ENCODE measurements around the gene PDZD8. TPM values are rescaled to one million over a fixed set of nuclear protein-coding genes. Genes with fewer than 3 reads are reported as not detected.

The PDZD8 gene
- total RNA-seq, 1 experiment from 2014 or later: 13.6 TPM

- no peaks in the 10 kb centered on the region; the same call in 1 of the 2 replicates for H4K20me1 ChIP-seq (ENCODE audit: low read length)
- H3F3A ChIP-seq (ENCODE audit: low read length, unreplicated experiment): no peaks in the 10 kb centered on the region
- H3K27me3 ChIP-seq (ENCODE audit: low read length): no peaks in the 10 kb centered on the region
- H3K27ac ChIP-seq (ENCODE audit: low read length): no peak overlapping the region
- H3K9ac ChIP-seq (ENCODE audit: low read length): no peak overlapping the region
- H3K4me1 ChIP-seq (ENCODE audit: insufficient read depth, low read length): peaks cover 30% of the 10 kb centered on the region
- no peak overlapping the region for H2AFZ ChIP-seq (ENCODE audit: low read length)
- intact Hi-C loops (cut with micrococcal nuclease): no loop called here
- no peak overlapping the region for H3K4me3 ChIP-seq (ENCODE audit: low read length)
- CTCF ChIA-PET: no interaction called here
- no peaks in the 10 kb centered on the region for H3K9me3 ChIP-seq (ENCODE audit: low read length)
- TF ChIP-seq CTCF (conservative IDR thresholded peaks at IDR 0.05; ENCODE audit: low read depth, low read length) (no peak), EZH2phosphoT487 (IDR thresholded peaks at IDR 0.05; ENCODE audit: borderline replicate concordance, low read length) (no peak), EZH2 (IDR thresholded peaks at IDR 0.05; ENCODE audit: low read length, unreplicated experiment) (no peak)
- no peak for DNase-seq
- H3K9me2 ChIP-seq (replicated peaks; ENCODE audit: low read length): no peaks in the 10 kb centered on the region
- POLR2A ChIA-PET (ENCODE audit: unreplicated experiment): no interaction called here
- H3K4me2 ChIP-seq (ENCODE audit: low read length): no peak overlapping the region
- no peak for ATAC-seq
- peaks cover 68% of the 10 kb centered on the region for H3K79me2 ChIP-seq (ENCODE audit: low read length)
- BruUV-seq (replicated peaks): no TSS peak
- H3K36me3 ChIP-seq (ENCODE audit: low read depth, low read length): no peaks in the 10 kb centered on the region
Observed at GRCh38 chr10:117346574-117346973, 28.7 kb downstream of the PDZD8 start.

- Histone ChIP-seq H2AFZ (ENCODE audit: low read length) (no peak overlapping the region), H3K4me1 (ENCODE audit: insufficient read depth, low read length) (peaks cover 30% of the 10 kb centered on the region), H3K27me3 (ENCODE audit: low read length) (no peaks in the 10 kb centered on the region), H3K79me2 (ENCODE audit: low read length) (peaks cover 74% of the 10 kb centered on the region), H3K27ac (ENCODE audit: low read length) (no peak overlapping the region), H4K20me1 (ENCODE audit: low read length) (no peaks in the 10 kb centered on the region; the same call in 1 of the 2 replicates), H3K36me3 (ENCODE audit: low read depth, low read length) (no peaks in the 10 kb centered on the region), H3K9me2 (replicated peaks; ENCODE audit: low read length) (no peaks in the 10 kb centered on the region), H3K4me3 (ENCODE audit: low read length) (no peak overlapping the region), H3F3A (ENCODE audit: low read length, unreplicated experiment) (no peaks in the 10 kb centered on the region), H3K9me3 (ENCODE audit: low read length) (no peaks in the 10 kb centered on the region), H3K9ac (ENCODE audit: low read length) (no peak overlapping the region), H3K4me2 (ENCODE audit: low read length) (no peak overlapping the region)
- CTCF ChIA-PET: no interaction called here
- no TSS peak for BruUV-seq (replicated peaks)
- POLR2A ChIA-PET (ENCODE audit: unreplicated experiment): interaction anchor here (0.6 kb wide), 1 partner anchor 130 kb away, joined by 3 read pairs; no protein-coding TSS in a partner anchor
- ATAC-seq (no peak; the same call in 1 of the 2 replicates), DNase-seq (no peak)
- intact Hi-C loops (cut with micrococcal nuclease): no loop called here
- TF ChIP-seq EZH2phosphoT487 (IDR thresholded peaks at IDR 0.05; ENCODE audit: borderline replicate concordance, low read length) (no peak), CTCF (conservative IDR thresholded peaks at IDR 0.05; ENCODE audit: low read depth, low read length) (no peak), EZH2 (IDR thresholded peaks at IDR 0.05; ENCODE audit: low read length, unreplicated experiment) (no peak)
Observed at GRCh38 chr10:117345143-117345542, 30.1 kb downstream of the PDZD8 start.

GRCh38 chr10:117342641-117343040 is 32.6 kb downstream of the PDZD8 start:
- Histone ChIP-seq H3K9me2 (replicated peaks; ENCODE audit: low read length) (no peaks in the 10 kb centered on the region), H2AFZ (ENCODE audit: low read length) (no peak overlapping the region), H3K27me3 (ENCODE audit: low read length) (no peaks in the 10 kb centered on the region), H3K79me2 (ENCODE audit: low read length) (peaks cover 74% of the 10 kb centered on the region), H3K27ac (ENCODE audit: low read length) (peak overlapping the region; percentile 80), H3K9ac (ENCODE audit: low read length) (peak overlapping the region; percentile 26; the same call in 1 of the 2 replicates), H3F3A (ENCODE audit: low read length, unreplicated experiment) (no peaks in the 10 kb centered on the region), H3K4me2 (ENCODE audit: low read length) (peak overlapping the region; percentile 60), H4K20me1 (ENCODE audit: low read length) (no peaks in the 10 kb centered on the region), H3K36me3 (ENCODE audit: low read depth, low read length) (no peaks in the 10 kb centered on the region), H3K9me3 (ENCODE audit: low read length) (no peaks in the 10 kb centered on the region), H3K4me3 (ENCODE audit: low read length) (peak overlapping the region; percentile 27), H3K4me1 (ENCODE audit: insufficient read depth, low read length) (peaks cover 30% of the 10 kb centered on the region)
- peak; percentile 84 for ATAC-seq
- no TSS peak for BruUV-seq (replicated peaks)
- peak; percentile 88 for DNase-seq
- POLR2A ChIA-PET (ENCODE audit: unreplicated experiment): no interaction called here
- intact Hi-C loops (cut with micrococcal nuclease): no loop called here
- TF ChIP-seq CTCF (conservative IDR thresholded peaks at IDR 0.05; ENCODE audit: low read depth, low read length): no peak
- TF ChIP-seq EZH2 (IDR thresholded peaks at IDR 0.05; ENCODE audit: low read length, unreplicated experiment): no peak
- no peak for TF ChIP-seq EZH2phosphoT487 (IDR thresholded peaks at IDR 0.05; ENCODE audit: borderline replicate concordance, low read length)
- CTCF ChIA-PET: no interaction called here
